Eye (tissue), 1 donor: ENCODE measurements around the gene DICER1.

Source experiments
- DNase-seq: peaks from one replicate; pipeline ENCODE4 v3.0.0-alpha.2; 2015

DICER1 gene

DNA sequence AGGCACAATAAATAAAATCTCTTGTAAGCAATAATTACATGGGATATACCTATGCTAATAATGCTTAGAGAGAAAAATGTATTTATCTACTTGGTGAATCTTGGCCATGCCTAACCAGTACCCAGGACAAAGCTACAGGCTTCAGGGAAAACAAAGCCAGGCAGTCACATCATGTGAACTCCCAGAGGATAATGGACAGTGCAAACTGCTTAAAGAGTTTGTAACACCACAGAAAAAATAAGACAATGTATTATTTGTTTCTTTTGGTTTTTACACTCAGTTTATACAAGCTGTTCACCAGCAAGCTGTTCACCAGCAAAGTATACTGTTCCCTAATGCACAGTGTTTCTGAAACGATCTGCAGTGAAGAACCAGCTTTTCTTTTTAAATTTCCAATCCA, 38.0 kb downstream of the DICER1 start:
- no peak for DNase-seq

DNA sequence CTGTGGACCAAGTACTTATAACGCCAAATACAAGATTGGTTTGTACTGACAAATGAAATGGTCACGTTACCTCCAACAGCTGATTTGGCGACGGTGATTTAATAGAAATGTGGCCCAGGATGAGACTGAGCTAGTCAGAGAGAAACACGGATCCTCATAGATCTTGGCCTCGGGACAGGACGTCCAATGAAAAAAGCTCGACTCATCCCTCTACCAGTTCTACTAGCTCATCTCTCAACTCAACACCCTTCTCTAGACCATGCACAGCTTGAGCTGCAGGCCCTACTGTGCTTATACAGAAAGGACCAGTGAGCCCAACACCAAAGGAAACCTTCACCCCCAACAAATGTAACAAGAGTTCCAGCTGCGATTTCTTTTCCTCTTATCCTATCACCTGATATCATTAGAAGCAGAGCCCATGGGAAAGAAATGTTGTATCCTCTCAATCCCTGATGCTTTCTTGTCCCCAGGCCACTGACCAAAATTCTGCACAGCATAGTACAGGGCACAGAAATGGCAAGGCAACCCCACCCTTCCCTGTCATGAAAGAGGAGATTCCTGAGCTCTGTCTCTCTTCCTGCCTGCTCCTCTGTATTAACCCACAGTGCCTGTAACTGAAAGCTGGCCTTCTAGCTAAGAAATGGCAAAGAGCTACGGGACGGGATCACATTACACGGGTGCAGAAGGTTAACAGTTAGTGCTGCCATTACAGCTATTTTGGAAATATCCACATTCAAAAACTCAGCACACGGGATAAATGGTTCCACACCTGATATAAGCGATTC, 39.2 kb downstream of the DICER1 start:
- no peak for DNase-seq

DNA sequence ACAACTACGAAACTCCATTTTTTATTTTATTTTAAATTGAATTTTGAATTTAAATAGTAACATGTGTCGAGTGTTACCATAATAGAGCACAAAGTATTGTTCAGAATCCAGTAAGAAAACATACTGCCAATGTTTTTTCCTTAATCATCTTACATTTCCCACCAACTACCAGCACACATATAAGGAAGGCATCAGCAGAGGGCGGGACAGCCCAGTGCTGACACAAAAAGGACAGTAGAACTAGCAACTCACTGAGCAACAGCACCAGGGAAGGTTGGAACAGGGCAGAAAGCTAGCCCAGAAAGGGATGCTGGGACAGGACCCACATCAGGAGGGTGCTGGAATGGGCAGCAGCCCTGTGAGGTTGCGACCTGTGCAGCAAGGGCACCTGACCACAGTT, 43.9 kb downstream of the DICER1 start:
- DNase-seq = no peak

DNA sequence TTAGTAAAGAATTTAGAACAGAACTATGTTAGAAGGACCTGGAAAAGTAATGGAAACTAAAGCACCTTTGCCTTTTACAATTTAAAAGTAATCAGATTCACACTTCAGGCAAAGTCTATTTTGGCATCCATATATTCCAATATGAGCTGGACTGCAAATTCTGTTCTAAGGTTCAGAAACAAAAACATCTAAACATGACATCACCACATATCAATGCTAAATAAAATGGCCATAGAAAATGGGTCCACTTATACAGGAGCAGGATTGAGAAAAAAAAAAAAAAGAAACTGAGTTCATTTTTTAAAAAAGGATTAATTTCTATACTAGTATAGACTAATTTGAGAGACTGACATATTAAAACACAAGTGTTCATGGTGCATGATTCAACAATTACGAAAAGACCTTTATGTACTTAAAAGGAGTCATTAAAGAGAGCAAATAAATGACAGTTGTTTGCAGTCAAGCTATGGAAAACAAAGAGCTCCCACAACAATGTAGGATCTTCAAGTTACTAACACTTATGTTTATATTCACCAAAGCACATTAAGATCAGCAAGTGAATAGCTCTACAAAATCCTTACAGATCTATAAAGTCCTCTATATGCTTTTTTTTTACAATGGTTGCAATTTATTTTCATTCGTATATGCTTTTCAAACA, 45.7 kb downstream of the DICER1 start:
- DNase-seq = no peak

DNA sequence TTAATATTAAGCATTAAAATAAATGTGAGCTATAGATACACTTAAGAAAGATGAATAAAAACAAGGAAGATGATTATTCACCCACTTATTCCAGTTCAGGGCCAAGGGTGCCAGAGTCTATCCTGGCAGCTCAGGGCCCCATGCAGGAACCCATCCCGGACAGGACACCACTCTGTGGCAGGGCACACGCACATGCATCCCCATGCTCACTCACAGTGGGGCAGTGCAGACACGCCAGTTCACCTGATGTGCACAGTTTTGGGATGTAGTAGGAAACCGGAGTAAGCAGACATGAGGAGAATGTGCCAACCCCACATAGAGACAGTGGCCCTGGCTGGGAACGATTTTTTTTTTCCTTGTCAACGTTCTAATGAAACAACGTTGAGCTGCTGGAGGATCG, 47.2 kb downstream of the DICER1 start:
- DNase-seq = no peak

DNA sequence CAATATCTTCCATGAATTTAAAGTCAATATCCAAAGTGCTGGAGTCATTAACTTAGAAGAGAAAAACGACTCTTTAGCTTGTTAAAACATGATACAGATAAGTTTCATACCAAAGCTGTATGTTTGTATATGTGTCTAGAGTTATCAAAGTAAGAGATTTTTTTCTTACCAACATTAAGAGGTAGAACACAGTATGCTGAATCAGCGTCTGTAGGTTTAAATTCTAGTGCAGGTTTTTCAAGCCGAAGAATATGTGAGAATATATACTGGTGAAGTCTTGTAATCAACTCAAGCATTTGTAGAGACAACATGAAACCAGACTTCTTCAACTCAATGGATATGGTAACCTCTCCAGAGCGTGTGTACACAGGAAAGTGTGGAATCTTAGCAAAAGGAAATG, 49.6 kb downstream of the DICER1 start:
- no peak for DNase-seq

DNA sequence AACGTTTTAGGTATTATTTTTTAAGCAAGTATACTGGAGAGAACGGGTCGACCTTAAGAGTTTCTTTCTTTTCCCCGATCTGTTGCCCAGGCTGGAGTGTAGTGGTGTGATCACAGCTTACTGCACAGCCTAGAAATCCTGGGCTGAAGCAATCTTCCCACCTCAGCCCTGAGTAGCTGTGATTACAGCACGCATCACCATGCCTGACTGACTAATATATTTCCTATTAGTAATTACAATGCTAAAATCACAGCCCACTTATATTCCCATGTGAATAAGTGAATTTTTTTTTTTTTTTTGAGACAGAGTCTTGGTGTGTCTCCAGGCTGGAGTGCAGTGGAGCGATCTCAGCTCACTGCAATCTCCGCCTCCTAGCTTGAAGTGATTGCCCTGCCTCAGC, 50.4 kb downstream of the DICER1 start:
- no peak for DNase-seq

DNA sequence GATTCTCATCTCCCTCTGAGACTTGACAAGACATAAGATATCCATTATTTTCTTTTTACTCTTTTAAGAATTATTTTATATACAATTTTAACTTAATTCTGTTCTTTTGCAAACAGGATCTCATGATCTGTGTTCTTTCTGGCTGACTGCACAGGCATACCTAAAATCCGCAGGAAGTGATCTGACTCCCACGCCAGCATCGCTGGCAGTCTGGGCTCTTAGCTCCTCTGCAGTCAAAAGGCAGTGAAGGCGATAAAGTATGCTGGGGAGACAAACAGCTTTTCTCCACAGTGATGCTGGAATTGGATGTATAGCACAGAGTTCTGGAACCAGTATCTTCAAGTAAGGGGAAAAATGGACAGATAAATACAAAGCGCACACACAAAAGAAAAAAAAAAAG, 52.4 kb downstream of the DICER1 start:
- DNase-seq = peak; percentile 36

DNA sequence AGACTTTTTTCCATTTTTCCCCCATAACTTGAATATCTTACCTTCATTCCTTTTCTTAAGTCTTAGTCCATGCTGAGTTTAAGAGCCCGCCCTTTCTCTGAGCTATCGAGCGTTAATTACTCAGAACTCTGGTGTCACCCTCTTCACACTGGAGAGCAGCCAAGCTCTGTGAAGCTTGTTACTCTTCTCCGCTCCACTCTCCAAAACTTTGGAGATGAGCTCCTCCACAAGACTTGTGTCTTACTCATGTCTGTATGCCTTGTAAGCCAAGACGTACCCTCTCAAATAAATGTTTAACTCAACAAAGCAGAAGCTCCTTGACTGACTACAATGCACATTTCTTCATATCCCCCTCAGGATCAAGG, 54.7 kb downstream of the DICER1 start:
- no peak for DNase-seq

DNA sequence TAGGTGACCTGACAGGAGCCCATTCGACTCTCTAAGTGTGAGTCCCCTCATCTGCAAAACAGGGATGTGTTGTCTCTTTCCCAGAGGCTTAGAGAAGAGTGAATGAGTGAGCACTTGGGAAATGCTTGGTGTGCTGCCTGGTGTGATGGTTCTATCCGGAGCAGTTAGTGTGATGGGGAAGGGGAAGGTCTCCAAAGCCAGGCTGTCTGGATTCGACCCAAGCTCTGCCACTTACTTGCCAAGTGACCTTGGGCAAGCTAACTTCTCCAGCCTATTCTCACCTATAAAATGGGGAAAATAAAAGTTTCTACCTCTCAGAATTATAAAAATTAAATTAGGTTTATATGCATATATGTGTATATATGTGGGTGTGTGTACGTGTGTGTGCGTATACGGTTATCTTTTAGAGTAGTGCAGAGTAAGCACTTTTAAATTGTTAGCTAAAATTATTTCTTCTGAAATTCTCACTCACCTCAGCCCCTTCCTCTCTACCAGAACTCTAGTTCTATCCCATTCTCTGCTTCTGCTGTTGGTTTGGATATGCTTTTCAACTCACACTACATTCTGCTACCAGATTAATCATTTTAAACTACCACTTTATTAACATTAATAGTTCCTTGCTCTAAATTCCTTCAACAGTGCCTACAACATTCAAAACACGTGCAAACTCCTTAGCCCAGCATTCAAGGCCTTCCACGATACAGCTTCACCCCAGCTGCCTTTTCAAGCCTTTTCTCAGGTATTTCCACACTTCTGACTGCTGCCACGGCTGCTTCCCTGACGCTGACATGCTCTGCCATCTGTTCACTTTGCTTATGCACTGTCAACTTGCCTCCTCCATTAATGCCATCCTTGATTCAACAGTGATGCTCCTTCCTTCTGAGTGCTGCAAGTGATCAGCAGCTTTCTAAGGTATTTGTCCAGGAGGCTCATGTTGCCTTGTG, 55.3 kb downstream of the DICER1 start:
- no peak for DNase-seq

DNA sequence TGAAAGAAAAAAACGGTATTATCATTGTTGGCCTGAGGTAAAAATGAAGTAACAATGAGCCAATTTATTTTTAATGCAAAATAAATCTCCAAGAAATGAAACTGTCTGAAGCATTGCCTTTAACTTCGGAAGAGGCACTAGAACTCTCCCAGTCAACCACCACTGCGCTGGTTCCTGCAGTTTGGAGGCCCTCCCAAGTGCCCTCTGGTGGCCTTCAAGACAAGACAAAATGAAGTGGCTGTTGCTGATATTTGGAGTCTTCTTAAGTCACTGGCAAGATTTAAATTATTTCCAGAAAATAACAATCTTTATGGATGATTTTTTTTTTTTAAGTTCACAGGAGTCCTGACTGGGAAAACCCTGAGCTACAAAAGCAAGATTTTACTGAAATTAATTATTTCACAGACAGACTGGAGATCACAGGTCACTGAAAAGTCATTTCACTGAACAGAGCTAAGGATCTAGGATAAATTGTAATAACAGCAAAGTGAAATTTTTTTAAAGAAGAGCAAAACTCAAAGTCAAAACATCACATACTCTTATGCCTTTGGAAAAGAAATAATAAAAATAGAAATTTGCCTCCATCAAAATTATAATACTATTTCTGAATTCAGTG, 58.2 kb downstream of the DICER1 start:
- peak; percentile 84 for DNase-seq

DNA sequence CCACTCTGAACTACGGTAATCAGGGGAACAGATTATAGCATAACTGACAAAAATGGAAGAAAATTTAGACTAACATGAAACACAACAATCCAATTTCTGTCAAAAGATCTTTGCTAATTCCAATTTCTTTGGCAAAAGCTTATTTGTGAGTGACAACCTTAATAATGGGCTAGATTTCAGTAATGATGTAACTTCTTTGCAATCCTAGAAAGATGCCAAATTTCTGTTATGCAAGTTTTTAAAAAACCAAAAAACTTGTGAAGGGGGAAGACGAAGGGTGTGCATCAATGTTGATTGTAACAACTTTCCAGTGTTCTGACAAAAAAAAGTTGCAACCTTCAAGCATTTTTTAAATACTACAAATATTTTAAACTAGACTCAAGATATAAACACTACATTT, 59.9 kb downstream of the DICER1 start:
- no peak for DNase-seq

DNA sequence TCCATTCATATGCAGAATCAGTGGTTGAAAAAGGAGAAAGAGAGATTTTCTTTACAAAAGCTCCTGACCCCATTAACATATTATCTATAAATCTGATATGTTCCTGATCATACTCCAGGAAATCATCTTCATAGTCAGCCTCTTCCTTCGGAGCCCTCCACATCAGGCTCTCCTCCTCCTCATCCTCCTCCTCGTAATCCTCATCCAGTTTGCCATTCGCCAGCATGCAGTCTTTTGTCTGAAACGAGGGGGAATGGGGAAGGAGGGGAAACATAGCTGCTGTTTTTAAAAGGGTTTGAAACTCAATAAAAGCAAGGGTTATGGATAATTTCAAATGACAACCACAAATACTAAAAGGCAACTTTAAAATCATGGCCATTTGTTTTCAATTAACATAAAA, 60.9 kb downstream of the DICER1 start:
- DNase-seq = no peak

DNA sequence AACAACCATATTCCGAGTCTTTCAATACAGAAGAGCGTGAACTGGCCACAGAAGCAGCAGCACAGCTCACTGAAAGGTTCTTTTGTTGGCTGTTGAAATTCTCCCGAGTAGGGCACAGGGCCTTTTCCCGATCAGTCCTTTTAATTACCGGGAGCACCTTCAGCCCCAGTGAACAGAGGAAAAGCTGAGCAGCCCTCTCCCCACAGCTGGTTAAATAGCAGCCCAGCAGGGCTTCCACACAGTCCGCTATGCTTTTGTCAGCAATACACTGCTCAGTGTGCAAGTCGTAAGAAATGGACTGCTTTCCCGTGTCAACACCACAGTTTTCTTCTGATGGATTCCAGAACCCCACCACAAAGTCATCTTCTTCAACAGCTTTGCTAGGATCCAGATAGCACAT, 61.3 kb downstream of the DICER1 start:
- DNase-seq = peak; percentile 82

DNA sequence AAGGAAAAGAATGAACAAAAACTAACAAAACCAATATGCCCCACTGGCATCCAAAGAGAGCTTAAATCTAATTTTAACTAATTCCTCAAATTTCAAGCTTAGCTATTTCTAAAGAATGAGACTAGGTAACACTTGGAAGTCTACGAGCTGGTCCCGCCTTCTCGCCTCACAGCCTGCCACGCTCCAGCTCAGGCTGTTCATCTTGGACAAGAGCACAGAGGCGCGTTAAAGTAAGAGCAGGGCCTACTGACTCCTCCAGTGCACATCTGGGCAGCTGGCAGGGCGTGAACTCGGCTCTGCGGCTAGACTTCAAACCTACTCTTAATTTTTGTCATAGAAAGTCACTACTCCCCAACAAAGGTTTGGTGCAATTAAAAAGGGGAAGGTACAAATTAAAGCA, 64.6 kb downstream of the DICER1 start:
- no peak for DNase-seq

DNA sequence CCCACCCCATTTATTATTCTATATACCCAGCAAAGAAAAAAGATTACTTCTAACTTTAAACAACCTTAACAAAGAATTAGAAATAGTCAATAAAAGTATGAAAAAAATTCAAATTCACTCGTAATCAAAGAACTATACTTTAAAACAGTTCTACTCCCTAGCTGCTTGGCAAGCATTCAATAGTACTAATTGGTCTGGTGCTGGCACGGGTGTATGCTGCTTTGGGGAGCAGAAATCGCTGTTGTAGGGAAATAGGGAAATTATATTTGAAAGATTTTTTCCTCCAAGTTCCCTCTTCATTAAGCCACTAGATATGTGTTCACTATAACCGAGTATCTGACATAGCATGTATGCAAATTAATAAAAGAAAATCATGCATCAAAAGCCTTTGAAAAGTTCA, 65.7 kb downstream of the DICER1 start:
- no peak for DNase-seq

DNA sequence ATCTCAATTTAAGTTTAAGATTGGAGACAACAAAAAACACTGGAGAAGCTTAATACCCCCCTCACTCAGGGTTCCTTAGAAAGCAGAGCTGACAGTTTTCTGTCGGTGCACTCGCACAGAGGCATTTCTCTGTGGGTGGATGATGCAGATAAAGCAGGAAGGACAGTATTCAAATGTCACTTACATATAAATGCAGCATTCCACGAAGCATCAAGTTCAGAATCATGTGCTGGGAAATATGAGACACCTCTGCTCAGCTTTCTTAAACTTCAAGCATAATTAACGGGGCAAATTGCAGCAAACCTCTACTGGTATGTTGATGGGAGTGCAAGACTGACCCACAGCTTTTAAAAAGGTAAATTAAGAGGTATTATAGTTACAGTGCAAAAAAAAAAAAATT, 68.7 kb downstream of the DICER1 start:
- no peak for DNase-seq

DNA sequence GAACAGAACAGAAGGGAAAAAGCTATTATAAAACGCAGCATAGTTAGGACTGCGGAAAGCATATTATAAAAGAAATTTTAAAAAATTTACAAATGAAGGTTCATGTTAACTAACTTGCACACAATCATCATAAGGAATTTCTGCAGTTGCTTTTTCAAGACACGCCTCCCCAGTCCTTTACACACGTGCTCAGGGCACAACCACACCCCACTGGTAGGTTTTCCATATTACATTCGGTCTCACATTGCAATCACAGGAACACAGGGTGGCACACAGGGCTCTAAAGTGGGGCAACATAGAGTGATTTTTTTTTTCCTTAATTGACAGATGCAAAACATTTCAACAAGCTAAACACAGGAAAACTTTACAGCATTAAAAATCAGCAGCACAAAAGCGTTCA, 69.7 kb downstream of the DICER1 start:
- DNase-seq = no peak

DNA sequence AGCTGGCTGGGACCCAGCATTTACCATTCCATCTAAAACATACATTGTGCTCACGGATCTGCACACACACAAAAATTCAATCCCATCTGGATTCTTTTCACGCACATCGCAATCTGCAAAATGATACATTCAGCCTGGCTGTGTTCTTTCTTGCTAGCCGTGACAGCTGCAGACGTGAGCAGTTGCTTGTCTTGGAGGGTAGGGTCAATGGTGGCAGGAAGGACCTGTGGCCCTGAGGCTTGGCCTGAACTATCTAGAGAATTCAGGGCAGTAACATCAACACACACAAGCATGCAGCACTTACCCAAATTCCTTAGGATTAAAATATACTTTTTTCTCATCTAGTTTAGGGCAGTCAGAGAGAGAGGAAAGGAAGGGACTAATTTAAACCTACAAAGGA, 72.0 kb downstream of the DICER1 start:
- DNase-seq = no peak

DNA sequence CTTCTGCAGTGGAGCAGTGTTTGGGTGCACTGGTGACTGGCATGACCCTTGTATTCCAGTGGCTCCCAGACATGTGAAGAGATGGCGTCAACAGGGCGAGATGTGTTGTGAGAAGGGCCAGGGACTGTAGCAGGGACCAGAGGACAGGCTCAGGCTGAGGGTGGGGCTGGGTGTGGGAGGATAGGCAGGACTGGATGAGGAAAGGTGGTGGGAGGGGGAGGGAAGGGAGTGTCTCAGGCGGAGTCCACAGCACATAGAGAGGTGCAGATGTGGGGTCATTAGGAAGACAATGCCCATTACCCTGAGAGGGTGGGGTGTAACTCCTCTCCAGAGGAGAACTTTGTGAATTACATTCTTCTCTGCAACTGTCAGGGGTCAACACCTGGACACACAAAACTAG, 78.5 kb downstream of the DICER1 start:
- DNase-seq = no peak

DNA sequence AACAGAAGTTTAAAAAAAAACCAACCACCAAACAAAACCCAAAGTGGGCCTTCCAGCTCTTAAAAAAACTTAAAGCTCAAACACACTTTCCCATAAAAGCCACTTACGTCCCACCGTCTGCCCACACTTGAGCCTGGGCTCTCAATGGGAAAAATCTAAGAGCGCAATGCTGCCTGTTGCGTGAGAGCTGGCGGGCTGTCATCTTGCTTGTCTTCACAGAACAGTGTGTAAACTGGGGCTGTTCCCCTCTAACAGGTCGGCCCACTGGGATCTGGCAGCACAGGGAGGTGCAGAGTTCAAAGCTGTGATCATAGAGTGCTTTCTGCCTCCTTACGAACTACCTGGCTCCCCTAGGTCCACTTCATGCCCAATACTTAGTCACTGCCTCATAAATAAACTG, 80.0 kb downstream of the DICER1 start:
- DNase-seq = no peak

DNA sequence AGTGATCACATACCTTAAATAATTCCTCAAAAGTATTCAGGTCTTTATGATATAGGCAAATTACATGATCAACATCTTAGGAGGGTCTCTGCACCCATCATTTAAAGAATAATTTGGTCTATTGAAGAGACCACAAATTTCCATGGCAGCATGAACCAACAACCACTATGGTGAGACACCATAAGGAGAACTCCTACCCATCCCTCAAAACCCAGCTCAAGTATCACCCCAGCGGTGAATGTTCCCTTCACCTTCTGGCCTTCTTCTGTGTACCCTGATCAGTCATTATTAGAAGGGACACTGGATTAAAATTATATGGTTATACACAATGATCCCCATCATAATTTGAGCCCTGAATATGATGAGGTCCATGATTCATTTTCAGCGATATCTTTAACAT, 81.5 kb downstream of the DICER1 start:
- DNase-seq = no peak

DNA sequence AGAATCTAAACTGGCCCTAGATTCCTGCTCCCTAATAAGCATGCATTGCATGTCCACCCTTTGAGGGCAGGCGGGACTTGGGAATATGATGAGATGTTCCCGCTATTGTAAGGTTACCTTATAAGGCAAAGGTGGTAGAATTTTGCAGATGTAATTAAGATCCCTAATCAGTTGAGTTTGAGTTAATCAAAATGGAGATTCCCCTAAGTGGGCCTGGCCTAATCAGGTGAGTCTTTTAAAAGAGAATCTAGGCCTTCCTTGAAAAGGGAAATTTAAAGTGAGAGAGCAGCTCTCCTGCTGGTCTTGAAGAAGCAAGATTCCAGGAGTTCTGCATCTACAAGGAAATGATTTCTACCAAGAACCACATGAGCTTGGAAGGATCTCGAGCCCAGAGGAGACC, 83.4 kb downstream of the DICER1 start:
- DNase-seq = no peak
